Endodermal cell (in vitro differentiated cells): ENCODE results near the gene KAZN. TPM values are rescaled to one million over a fixed set of nuclear protein-coding genes. Genes with fewer than 3 reads are reported as not detected.

Experiments used
- DNase-seq: peaks from one replicate; pipeline ENCODE4 v3.0.0-alpha.2; 2017
- H3K27ac ChIP-seq: 2 replicates; pipeline ENCODE4 v1.5.1; 2013; ENCODE audit warnings: mild to moderate bottlenecking, low read depth, low read length, moderate library complexity
- H3K27me3 ChIP-seq: 2 replicates; pipeline ENCODE4 v1.6.1; 2013; ENCODE audit warnings: mild to moderate bottlenecking, low read length, moderate library complexity; ENCODE audit not compliant: insufficient read depth, control insufficient read depth, poor library complexity, severe bottlenecking
- H3K36me3 ChIP-seq: 2 replicates; pipeline ENCODE4 v1.7.0; 2013; ENCODE audit warnings: mild to moderate bottlenecking, low read length, moderate library complexity; ENCODE audit not compliant: control insufficient read depth, insufficient read depth
- H3K4me1 ChIP-seq: one replicate; pipeline ENCODE4 v1.7.0; 2013; ENCODE audit warnings: low read length; ENCODE audit not compliant: control insufficient read depth, insufficient read depth
- H3K4me3 ChIP-seq: 2 replicates; pipeline ENCODE4 v1.5.1; 2013; ENCODE audit warnings: mild to moderate bottlenecking, low read length, moderate library complexity
- H3K9ac ChIP-seq: 2 replicates; pipeline ENCODE4 v1.6.1; 2013; ENCODE audit warnings: mild to moderate bottlenecking, low read length, moderate library complexity; ENCODE audit not compliant: poor library complexity, severe bottlenecking; ENCODE audit errors: extremely low read depth
- H3K9me3 ChIP-seq: 2 replicates; pipeline ENCODE4 v1.6.1; 2013; ENCODE audit warnings: mild to moderate bottlenecking, low read length, moderate library complexity; ENCODE audit not compliant: control insufficient read depth
- H3K27ac Mint-ChIP-seq: 2 replicates; pipeline ENCODE4 v1.8.0; 2020; ENCODE audit warnings: mixed read lengths
- H3K27me3 Mint-ChIP-seq: 2 replicates; pipeline ENCODE4 v1.8.0; 2021; ENCODE audit warnings: mild to moderate bottlenecking, mixed read lengths; ENCODE audit not compliant: insufficient read depth
- H3K36me3 Mint-ChIP-seq: 2 replicates; pipeline ENCODE4 v1.8.0; 2020; ENCODE audit warnings: low read depth, mixed read lengths
- H3K4me1 Mint-ChIP-seq: 2 replicates; pipeline ENCODE4 v1.8.0; 2020; ENCODE audit warnings: mixed read lengths
- H3K4me3 Mint-ChIP-seq: 2 replicates; pipeline ENCODE4 v1.8.0; 2020; ENCODE audit warnings: mild to moderate bottlenecking, moderate library complexity, mixed read lengths
- H3K9me3 Mint-ChIP-seq: 2 replicates; pipeline ENCODE4 v1.8.0; 2020; ENCODE audit warnings: mild to moderate bottlenecking, mixed read lengths
- CTCF ChIP-seq: fragments of 200-600 bp; sonication (generic); conservative IDR thresholded peaks from 2 replicates; pipeline ENCODE4 v1.5.0; 2021; ENCODE audit warnings: antibody characterized with exemption, mild to moderate bottlenecking
- WGBS, 2 experiments: methylation state at CpG; one replicate each; pipeline versions ENCODE4 v1.1.5 to v1.1.7; 2013; ENCODE audit warnings: missing lambda C conversion rate in 2 of 2, mixed read lengths in 1 of 2; ENCODE audit not compliant: insufficient coverage in 1 of 2, insufficient read length in 1 of 2; 5-methylcytosine and 5-hydroxymethylcytosine counted together
- total RNA-seq, 2 donors: library from RNA; stranded (reverse); fragmentation: NEBNext Ultra II Directional in 1 of 2; extraction: Animal tissue kit (Norgen Biotek cat#: 25700) in 1 of 2; gene quantifications; 2 replicates in 1 of 2; 3 replicates in 1 of 2; pipeline ENCODE4 v1.2.1, GENCODE V29; 2021

KAZN gene
- total RNA-seq, 2 donors from 2014 or later = 12.4 to 13.9 TPM

GRCh38 chr1:14948112-14948652, 349.7 kb downstream of the KAZN start:
- H3K9ac ChIP-seq = no peak overlapping the region
- WGBS, 2 experiments = 81 to 100% methylated on average over 2 of the region's 2 CpGs
- Mint-ChIP-seq H3K27me3 (no peaks in the 10 kb centered on the region), H3K4me1 (peaks cover 13% of the 10 kb centered on the region), H3K36me3 (no peaks in the 10 kb centered on the region), H3K27ac (no peak overlapping the region), H3K9me3 (no peaks in the 10 kb centered on the region), H3K4me3 (no peak overlapping the region)
- no peak overlapping the region for H3K27ac ChIP-seq
- TF ChIP-seq CTCF = no peak
- H3K9me3 ChIP-seq = no peaks in the 10 kb centered on the region
- no peak overlapping the region for H3K4me3 ChIP-seq
- H3K4me1 ChIP-seq = peaks cover 10% of the 10 kb centered on the region
- no peaks in the 10 kb centered on the region for H3K27me3 ChIP-seq
- DNase-seq = no peak
- no peaks in the 10 kb centered on the region for H3K36me3 ChIP-seq

GRCh38 chr1:14949270-14949835, 350.9 kb downstream of the KAZN start:
- Mint-ChIP-seq H3K36me3 (no peaks in the 10 kb centered on the region), H3K4me1 (peaks cover 10% of the 10 kb centered on the region), H3K9me3 (peaks cover 6% of the 10 kb centered on the region), H3K27me3 (no peaks in the 10 kb centered on the region), H3K4me3 (no peak overlapping the region), H3K27ac (no peak overlapping the region)
- 89% methylated on average over 6 of the region's 6 CpGs; no CpG with 5 or more reads in 1 of the 2 experiments for WGBS, 2 experiments
- peaks cover 9% of the 10 kb centered on the region for H3K4me1 ChIP-seq
- no peak overlapping the region for H3K9ac ChIP-seq
- H3K9me3 ChIP-seq = peaks cover 4% of the 10 kb centered on the region
- no peak overlapping the region for H3K27ac ChIP-seq
- no peak for DNase-seq
- TF ChIP-seq CTCF = no peak
- H3K4me3 ChIP-seq = no peak overlapping the region
- H3K27me3 ChIP-seq = no peaks in the 10 kb centered on the region
- no peaks in the 10 kb centered on the region for H3K36me3 ChIP-seq

- Mint-ChIP-seq H3K9me3 (peaks cover 7% of the 10 kb centered on the region), H3K4me1 (peaks cover 10% of the 10 kb centered on the region), H3K4me3 (no peak overlapping the region), H3K36me3 (no peaks in the 10 kb centered on the region), H3K27me3 (no peaks in the 10 kb centered on the region), H3K27ac (no peak overlapping the region)
- H3K27me3 ChIP-seq = no peaks in the 10 kb centered on the region
- H3K9me3 ChIP-seq = peaks cover 4% of the 10 kb centered on the region
- 84 to 86% methylated on average over 8 to 20 of the region's 20 CpGs for WGBS, 2 experiments
- H3K27ac ChIP-seq = peak overlapping the region; percentile 25
- H3K36me3 ChIP-seq = no peaks in the 10 kb centered on the region
- no peak overlapping the region for H3K9ac ChIP-seq
- peak; percentile 76 for DNase-seq
- H3K4me1 ChIP-seq = peaks cover 5% of the 10 kb centered on the region
- no peak overlapping the region for H3K4me3 ChIP-seq
- no peak for TF ChIP-seq CTCF
Observed at GRCh38 chr1:14949836-14950713, 351.6 kb downstream of the KAZN start.
